GM19455 (cell line): ENCODE measurements around the gene OTOG.
"Not testable (repeated sequence)": the region's sequence is repeated elsewhere in the genome, so short reads cannot be mapped to it uniquely, and the experiment has no call there.

ENCODE experiments used
- ATAC-seq: cut with Tn5 transposase; IDR thresholded peaks from one replicate; pipeline ENCODE4 v1.9.1; 2021; ENCODE audit not compliant: unreplicated experiment

OTOG gene

DNA sequence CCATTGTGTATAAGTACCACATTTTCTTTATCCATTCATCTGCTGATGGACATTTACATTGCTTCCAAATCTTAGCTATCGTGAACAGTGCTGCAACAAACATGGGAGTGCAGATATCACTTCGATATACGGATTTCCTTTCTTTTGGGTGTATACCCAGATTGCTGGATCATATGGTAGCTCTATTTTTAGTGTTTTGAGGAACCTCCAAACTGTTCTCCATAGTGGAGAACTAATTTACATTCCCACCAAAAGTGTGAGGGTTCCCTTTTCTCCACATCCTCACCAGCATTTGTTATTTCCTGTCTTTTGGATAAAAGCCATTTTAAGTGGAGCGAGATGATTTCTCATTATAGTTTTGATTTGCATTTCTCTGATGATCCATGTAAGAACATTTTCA, 75.7 kb downstream of the OTOG start:
- not testable (repeated sequence) for ATAC-seq

DNA sequence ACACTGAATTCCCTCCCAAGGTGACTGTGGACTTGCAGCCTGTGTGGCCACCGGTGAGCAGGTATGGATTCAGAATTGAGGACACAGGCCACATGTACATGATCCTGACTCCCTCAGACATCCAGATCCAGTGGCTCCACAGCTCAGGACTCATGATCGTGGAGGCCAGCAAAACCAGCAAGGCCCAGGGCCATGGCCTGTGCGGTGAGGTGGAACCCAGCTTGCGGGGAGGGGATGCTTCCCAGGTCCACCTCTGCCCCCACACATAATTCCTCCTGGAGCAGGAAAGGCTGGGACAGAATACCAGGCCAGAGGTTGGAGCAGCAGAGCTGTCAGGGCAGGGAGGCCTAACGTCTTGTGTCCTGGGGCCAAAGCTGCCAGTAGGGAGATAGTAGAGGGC, 82.1 kb downstream of the OTOG start:
- ATAC-seq: no peak

DNA sequence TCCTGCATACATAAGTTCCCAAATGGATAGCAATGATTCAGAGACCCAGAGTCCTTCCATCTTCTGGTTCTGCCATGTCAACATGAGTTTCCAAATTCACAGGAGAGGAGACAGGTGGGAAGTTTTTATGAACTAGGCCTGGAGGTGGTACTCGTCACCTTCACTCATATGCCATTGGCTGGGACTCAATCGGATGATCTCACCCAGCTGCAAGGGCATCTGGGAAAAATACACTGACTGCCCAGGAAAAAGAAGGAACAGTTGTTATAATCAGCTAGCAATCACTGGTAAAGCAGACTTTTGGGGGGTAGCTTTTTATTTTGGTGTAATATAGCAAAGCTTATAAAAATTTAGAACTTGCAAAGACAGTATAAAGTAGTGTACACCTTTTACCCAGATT, 83.9 kb downstream of the OTOG start:
- ATAC-seq: no peak

DNA sequence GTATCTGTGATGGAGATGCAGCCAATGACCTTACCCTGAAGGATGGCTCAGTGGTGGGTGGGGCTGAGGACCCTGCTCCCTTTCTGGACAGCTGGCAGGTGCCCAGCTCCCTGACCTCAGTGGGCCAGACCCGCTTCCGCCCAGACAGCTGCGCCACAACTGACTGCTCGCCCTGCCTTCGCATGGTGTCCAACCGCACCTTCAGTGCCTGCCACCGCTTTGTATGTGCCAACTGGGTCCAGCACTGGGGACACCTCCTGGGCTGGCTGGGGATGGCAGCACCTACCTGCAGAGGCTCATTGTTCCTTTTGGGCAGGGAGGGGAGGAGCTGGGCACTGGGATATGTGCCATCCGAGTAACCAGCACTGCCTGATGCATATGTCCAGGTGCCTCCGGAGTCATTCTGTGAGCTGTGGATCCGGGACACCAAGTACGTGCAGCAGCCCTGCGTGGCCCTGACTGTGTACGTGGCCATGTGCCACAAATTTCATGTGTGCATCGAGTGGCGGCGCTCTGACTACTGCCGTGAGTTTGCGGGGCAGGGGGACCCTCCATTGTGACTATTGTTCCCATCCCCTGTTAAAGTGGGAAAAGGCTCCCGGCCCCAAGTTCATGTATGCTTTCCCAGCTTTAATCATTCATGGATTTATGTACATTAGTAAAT, 84.8 kb downstream of the OTOG start:
- no peak for ATAC-seq

DNA sequence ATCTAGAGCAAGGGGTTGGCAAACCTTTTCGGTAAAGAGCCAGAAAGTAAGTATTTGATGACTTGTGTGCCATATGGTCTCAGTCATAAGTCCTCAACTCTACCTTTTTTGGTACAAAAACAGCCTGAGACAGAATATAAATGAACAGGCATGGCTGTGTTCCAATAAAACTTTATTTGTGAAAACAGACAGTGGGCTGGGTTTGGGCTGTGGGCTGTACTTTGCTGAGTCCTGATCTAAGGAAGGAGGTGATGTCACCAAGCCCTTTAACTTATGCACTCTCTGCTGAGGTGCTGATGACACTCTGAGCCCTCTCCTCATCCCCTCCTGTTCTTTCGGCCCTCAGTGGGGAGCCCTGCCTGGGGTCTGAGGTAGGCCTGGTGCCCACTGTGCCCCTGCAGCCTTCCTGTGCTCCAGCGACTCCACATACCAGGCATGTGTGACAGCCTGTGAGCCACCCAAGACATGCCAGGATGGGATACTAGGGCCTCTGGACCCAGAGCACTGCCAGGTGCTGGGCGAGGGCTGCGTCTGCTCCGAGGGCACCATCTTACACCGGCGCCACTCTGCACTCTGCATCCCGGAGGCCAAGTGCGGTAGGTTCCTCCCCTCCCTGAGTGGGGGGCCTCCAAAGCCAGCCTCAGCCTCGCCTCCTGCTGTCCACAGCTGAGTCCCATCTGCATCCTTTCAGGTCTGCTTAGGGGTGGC, 86.4 kb downstream of the OTOG start:
- ATAC-seq: no peak

DNA sequence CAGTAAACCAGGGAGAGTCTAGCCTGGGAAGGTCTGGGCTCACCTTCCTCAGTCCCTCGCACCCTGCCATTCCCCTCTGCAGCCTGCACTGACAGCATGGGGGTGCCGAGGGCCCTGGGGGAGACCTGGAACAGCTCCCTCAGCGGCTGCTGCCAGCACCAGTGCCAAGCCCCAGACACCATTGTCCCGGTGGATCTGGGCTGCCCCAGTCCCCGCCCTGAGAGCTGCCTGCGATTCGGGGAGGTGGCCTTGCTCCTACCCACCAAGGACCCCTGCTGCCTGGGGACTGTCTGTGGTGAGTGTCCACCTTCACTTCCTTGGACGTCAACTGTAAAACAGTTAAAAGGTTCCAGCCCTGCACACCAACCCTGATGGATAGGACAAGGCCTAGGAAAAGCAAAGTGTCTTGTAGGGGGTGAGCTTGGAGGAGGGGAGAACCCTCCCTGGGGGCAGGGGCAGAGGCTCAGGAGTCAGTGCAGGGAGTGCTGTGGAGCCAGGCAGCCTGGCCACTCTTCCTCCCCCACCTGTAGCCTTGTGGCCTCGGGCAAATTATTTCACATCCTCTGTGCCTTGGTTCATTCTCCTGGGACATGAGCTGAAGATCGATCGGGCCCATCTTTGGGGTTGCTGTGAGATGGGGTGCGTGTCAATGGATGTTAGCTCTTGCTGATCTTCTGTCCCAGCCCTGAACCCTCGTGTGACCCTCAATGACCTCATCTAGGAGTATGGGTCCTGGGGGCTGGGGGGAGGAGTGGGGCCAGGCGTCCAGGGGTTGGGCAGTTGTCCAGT, 87.1 kb downstream of the OTOG start:
- no peak for ATAC-seq

DNA sequence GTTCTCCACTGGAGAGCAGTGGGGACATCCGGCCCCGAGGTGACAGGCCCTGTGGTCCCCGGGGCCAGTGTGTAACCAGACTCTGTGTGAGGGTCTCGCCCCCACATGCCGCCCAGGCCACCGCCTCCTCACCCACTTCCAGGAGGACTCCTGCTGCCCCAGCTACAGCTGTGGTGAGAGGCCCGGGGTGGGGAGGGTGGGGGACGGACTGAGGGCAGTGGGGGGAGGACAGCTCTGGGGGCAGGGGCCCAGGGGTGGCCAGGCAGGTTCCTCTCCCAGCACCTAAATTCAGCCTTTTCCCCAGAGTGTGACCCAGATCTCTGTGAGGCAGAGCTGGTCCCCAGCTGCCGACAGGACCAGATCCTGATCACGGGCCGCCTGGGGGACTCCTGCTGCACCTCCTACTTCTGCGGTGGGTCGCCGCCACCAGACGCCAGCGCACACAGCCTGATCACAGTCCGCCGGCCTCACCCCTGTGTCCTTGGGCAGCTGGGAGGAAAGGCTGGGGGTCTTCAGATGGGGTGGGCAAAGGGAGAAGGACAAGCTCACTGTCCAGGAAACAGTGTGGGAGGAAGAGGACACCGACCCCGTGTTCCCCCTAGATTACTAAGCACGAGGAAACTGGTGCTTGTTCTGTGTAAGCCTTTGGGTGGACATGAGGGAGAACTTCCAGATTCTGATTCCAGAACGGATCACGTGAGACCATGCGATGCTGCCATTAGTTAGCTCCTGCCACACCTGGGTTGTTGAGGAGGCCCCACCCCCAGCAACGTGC, 87.9 kb downstream of the OTOG start:
- no peak for ATAC-seq

DNA sequence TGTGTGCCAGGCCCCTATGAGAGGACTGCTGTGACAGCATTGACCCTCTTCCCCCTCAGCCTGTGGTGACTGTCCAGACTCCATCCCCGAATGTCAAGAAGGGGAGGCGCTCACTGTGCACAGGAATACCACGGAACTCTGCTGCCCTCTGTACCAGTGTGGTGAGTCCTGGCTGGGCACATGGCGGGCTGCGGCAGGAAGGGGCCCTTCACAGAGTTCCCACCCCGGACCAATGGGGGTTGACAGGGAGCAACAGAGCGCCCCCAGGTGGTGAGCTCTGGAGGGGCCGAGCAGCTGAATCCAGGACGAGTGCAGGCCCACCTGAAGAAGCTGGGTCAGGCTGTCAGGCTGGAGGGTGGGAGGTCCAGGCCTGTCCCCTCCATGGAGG, 88.5 kb downstream of the OTOG start:
- ATAC-seq: no peak

DNA sequence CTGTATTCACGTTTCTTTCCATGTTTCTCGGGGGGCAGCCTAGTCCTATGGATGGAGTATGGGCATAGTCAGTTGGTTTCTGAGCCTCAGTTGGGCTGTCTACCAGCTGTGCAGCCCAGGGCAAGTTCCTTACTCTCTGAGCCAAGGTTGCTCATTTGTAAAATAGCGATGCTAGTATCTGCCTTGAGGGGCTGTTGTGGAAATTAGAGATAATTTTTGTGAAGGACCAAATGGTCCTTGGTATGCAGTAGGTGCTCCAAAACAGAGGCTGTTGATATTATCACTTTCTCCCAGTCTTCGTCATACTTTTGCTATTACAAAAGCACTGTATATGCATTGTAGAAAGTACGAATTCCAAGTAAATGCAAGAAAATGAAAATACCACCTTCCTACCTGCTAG, 89.7 kb downstream of the OTOG start:
- no peak for ATAC-seq

DNA sequence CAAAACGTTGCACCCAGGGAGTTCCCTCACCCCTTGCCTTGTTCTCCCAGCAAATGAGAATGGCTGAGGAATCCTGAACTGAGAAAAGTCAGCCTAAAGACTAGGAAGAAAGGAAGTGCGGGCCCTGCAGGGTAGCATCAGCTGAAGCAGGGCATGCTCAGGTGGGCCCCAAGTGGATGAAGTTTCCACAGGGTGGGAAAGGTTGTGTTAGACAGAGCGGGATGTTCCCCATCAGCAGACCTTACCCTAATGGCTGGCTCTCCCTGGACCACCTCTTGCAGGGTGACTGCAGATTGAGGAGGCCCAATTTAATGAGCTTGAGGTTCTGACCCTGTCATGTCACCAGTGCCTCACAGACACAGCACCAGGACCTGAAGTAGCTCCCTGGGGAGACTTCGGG, 90.8 kb downstream of the OTOG start:
- ATAC-seq: no peak

DNA sequence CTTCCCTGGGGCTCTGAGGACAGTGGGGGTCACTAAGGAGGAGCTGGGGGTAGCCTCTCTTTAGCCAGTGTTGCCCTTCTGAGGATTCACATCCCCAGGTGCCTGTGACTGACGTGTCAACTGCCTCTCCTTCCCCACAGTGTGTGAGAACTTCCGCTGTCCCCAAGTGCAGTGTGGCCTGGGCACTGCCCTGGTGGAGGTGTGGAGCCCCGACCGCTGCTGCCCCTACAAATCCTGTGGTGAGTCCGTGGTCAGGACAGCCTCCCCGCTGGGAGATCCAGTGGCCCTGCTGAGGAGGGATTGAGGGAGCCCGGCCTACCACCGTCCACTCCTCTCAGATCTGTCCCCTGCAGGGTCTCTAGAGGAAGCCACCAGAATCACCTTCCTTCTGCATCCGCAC, 91.3 kb downstream of the OTOG start:
- no peak for ATAC-seq

DNA sequence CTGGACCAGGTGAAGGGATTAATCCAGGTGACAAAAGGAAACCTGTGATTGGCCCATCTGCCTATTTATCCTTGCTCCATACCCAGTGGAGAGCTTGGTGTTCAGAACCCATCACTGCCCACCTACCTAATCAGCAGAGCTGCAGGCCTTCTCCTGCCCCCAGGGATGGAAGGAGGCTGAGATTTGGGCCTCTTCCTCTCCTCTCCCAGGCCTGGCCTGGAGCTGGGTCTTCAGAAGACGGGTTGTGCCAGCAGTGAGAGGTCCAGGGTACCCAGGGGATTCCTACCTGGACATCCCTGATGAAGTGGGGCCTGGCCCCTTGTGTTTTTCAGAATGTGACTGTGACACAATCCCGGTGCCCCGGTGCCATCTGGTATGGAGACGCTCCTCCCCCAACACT, 92.0 kb downstream of the OTOG start:
- ATAC-seq: no peak

DNA sequence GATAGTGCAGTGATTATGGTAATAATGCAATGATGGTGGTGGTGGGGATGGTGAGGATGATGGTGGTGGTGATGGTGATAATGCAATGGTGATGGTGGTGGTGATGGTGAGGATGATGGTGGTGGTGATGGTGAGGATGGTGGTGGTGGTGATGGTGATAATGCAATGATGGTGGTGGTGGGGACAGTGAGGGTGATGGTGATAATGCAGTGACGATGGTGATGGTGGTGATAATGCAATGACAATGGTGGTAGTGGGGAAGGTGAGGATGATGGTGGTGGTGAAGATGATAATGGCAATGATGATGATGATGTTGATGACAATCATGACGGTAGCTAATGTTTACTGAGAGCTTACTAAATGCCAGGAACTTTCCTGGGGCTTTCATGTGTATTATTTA, 92.7 kb downstream of the OTOG start:
- no peak for ATAC-seq

DNA sequence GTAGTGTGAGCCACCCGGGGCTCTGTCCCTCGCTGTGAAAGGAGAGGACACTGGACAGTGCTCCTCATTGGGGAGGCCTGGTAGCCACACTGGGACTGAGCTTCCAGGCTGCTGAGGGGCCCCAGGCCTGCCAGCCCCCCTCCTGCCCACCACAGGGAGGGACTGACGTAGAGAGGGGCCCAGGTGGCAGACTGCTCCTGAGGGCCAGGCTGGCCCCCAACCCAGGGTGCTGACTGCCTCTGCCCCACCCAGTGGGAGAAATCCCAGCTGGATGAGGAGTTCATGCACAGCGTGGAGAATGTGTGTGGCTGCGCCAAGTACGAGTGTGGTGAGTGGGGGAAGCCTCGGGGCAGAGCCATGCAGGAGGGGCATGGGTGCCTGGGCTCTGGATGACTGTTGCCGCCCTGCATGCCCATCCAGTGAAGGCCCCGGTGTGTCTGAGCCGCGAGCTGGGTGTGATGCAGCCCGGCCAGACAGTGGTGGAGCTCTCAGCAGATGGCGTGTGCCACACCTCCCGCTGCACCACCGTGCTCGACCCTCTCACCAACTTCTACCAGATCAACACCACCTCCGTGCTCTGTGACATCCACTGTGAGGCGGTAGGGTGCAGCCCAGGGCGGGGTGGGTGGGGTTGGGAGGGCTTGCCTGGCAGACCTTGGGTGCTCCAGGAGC, 93.6 kb downstream of the OTOG start:
- no peak for ATAC-seq

DNA sequence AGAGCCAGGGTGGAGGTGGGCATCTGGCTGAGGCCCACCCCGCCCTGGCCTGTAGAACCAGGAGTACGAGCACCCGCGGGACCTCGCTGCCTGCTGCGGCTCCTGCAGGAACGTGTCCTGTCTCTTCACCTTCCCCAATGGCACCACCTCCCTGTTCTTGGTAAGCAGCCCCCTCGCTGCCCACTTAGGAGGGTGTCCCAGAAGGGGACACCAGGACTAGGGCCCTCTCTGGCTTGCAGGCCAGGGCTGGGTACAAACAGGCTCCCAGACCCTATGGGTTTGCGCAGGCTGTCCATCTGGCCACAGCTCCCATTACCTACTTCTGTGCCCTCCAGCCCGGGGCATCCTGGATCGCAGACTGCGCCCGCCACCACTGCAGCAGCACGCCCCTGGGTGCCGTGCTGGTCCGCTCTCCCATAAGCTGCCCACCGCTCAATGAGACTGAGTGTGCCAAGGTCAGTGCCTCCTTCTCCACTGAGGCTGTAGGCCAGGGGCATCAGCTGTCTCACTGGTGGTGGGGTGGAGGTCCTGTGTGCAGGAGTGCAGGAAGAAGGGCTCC, 94.8 kb downstream of the OTOG start:
- ATAC-seq: no peak

DNA sequence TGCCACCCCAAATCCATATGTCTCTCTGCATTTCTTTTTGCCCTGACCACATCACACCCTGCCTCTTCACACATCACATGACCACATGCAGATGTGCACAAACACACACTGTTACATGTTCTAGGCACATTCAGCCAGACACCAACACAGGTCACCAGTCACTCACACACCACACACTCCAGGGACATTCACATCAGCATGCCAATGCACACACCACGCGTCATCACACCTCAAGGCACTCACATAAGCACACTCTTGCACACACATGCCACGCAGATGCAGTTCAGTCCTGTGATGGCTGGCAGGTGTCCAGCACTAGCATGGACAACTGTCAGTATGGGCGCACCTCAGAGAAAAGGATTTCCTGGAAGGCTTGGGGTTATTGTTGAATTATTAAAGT, 95.3 kb downstream of the OTOG start:
- ATAC-seq: no peak

DNA sequence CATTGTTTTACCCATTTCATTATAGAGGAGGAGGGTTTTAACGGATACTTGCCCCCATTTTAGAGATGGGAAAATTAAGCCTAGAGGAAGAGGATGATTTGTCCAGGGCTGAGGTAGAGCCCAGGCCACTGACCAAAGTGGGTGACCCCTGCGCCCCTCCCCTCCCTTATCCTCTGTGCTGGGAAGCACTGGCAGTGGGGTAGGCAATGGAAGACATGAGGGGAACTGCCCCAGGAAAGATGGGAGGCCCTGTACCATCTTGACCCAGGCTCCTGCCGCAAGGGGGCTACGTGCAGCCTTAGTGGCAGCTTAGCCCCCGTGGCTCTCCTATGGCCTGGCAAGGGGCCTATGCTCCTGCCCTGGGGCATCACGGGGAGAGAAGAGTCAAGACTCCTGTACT, 95.9 kb downstream of the OTOG start:
- ATAC-seq: no peak

DNA sequence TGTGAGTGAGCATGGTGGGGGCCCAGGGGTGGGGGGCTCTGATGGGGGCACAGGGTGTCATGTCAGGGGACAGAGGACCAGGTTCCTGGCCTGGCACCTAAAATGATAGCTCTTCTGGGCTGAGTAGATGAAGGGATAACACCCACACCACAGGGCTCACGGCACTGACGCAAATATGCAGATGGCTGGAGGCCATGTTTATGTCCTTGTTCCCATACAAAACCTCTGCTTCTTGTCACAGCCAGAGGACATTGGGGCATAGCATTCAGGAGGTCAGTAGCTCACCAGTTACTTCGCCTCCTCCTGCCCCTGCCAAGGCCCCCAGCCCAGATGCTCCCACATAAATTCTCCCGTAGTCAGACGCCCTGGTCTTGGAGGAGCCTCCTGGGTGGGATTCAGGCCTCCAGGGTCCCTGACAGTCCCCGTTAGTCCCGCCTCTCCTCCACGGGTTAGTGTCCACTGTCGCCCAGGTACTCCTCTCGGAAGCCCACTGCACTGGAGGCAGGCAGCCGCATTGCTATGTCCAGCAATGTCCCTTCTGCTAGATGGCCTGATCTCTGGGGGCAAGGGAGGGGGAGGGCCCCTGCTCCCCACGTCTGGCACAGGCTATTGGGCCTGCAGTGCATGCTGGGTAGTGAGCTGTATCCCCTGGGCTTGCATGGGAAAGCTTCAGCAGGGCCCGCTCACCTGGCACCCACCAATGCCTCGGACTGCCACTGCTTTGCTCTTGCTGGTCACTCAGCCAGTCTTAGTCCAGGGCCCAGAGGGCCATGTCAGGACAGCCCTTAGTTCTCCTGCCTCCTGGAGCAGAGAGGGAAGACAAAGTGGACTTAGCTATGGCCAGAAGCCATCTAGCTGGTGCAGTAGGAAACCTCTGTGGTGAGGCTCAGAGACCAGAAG, 96.7 kb downstream of the OTOG start:
- ATAC-seq: no peak

DNA sequence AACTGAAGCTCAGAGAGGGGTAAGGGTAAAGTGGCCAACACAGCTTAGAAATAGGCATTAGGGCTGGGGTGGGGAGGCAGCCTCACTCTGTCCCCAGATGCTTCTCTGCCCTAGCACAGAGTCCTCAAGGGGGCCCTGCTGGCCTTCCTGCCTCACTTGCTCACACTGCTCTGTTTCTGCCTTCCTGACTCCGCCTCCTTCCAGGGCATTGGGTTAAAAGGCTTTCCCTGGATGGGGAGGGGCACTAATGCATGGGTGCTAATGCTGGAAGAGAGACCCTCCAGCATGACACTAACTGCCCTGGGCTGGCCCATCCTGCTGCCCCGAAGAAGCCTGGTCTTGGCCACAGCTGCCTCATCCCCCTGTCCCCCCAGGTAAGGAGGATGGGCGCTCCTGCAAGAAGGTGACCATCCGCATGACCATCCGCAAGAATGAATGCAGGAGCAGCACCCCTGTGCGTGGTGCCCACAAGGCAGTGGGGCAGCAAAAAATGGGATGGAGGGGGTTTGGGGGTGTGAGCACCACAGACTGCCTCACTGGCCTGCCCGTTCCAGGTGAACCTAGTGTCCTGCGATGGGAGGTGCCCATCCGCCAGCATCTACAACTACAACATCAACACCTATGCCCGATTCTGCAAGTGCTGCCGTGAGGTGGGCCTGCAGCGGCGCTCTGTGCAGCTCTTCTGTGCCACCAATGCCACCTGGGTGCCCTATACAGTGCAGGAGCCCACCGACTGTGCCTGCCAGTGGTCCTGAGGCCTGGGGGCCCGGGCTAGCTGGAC, 98.3 kb downstream of the OTOG start:
- no peak for ATAC-seq
